ENCODE measurements around the gene LIPK.

Gene LIPK

GRCh38 chr10:88786032-88786770 is 80.2 kb downstream of the LIPK start:
- Histone ChIP-seq H3K4me3 (ENCODE audit: low read depth, low read length) (no peak overlapping the region), H3K4me1 (no peaks in the 10 kb centered on the region), H3K27ac (no peak overlapping the region), H3K4me2 (ENCODE audit: low read length) (no peak overlapping the region), H2AFZ (no peak overlapping the region), H3K9me3 (ENCODE audit: control insufficient read depth, low read length) (no peaks in the 10 kb centered on the region), H3K79me2 (no peaks in the 10 kb centered on the region), H3K36me3 (ENCODE audit: control insufficient read depth, insufficient read depth, low read length) (no peaks in the 10 kb centered on the region), H3K9ac (no peak overlapping the region), H3K27me3 (ENCODE audit: control insufficient read depth, insufficient read depth, low read length) (no peaks in the 10 kb centered on the region)
- TF ChIP-seq, protein P1, sequence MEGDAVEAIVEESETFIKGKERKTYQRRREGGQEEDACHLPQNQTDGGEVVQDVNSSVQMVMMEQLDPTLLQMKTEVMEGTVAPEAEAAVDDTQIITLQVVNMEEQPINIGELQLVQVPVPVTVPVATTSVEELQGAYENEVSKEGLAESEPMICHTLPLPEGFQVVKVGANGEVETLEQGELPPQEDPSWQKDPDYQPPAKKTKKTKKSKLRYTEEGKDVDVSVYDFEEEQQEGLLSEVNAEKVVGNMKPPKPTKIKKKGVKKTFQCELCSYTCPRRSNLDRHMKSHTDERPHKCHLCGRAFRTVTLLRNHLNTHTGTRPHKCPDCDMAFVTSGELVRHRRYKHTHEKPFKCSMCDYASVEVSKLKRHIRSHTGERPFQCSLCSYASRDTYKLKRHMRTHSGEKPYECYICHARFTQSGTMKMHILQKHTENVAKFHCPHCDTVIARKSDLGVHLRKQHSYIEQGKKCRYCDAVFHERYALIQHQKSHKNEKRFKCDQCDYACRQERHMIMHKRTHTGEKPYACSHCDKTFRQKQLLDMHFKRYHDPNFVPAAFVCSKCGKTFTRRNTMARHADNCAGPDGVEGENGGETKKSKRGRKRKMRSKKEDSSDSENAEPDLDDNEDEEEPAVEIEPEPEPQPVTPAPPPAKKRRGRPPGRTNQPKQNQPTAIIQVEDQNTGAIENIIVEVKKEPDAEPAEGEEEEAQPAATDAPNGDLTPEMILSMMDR (IDR thresholded peaks at IDR 0.05), result no peak

GRCh38 chr10:88787463-88787862 is 81.4 kb downstream of the LIPK start:
- H3K4me2 ChIP-seq (ENCODE audit: low read length), result no peak overlapping the region
- H3K9ac ChIP-seq, result no peak overlapping the region
- H3K36me3 ChIP-seq (ENCODE audit: control insufficient read depth, insufficient read depth, low read length), result no peaks in the 10 kb centered on the region
- no peak overlapping the region for H3K4me3 ChIP-seq (ENCODE audit: low read depth, low read length)
- H2AFZ ChIP-seq, result no peak overlapping the region
- TF ChIP-seq, protein P1 (IDR thresholded peaks at IDR 0.05), result no peak
- no peaks in the 10 kb centered on the region for H3K9me3 ChIP-seq (ENCODE audit: control insufficient read depth, low read length)
- H3K4me1 ChIP-seq, result no peaks in the 10 kb centered on the region
- H3K79me2 ChIP-seq, result no peaks in the 10 kb centered on the region
- H3K27me3 ChIP-seq (ENCODE audit: control insufficient read depth, insufficient read depth, low read length), result no peaks in the 10 kb centered on the region
- no peak overlapping the region for H3K27ac ChIP-seq

DNA sequence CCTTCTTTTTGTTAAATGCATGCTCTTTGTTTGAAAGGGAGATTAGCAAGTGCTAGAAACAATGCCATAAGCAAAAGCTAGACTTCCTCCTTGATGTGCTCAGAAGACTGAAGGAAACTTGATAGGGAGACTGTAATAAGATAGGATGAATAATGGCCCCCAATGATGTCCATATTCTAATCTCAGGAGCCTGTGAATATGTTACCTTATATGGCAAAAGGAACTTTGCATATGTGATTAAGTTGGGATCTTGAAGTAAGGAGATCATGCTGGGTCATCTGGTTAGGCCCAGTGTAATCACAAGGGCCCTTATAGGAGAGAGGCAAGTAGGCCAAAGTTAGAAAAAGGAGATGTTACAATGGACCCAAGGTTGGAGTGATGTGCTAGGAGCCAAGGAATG is 82.9 kb downstream of the LIPK start:
- Histone ChIP-seq H3K4me3 (ENCODE audit: low read depth, low read length) (no peak overlapping the region), H3K4me1 (no peaks in the 10 kb centered on the region), H3K9me3 (ENCODE audit: control insufficient read depth, low read length) (no peaks in the 10 kb centered on the region), H3K27me3 (ENCODE audit: control insufficient read depth, insufficient read depth, low read length) (no peaks in the 10 kb centered on the region), H3K36me3 (ENCODE audit: control insufficient read depth, insufficient read depth, low read length) (no peaks in the 10 kb centered on the region), H3K4me2 (ENCODE audit: low read length) (no peak overlapping the region), H2AFZ (no peak overlapping the region), H3K9ac (no peak overlapping the region), H3K27ac (no peak overlapping the region), H3K79me2 (no peaks in the 10 kb centered on the region)
- TF ChIP-seq, protein P1 (IDR thresholded peaks at IDR 0.05), result no peak

DNA sequence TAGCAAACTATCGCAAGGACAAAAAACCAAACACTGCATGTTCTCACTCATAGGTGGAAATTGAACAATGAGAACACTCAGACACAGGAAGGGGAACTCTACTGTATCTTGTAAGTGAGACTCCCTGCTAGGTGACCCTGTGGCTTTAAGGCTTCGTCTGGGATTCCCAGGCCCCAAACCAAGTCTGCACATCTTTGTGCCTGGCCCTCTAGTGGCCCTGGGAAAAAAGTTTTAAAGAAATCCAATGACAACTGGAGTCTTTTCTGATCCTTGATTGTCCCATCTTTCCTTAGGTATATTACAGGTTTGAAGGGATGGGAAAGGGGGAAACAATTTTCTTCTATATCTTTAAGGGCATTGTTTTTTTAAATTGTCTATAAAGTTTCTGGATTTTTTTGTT is 85.9 kb downstream of the LIPK start:
- Histone ChIP-seq H3K4me1 (no peaks in the 10 kb centered on the region), H3K4me2 (ENCODE audit: low read length) (no peak overlapping the region), H3K9ac (no peak overlapping the region), H3K79me2 (no peaks in the 10 kb centered on the region), H3K27me3 (ENCODE audit: control insufficient read depth, insufficient read depth, low read length) (no peaks in the 10 kb centered on the region), H3K36me3 (ENCODE audit: control insufficient read depth, insufficient read depth, low read length) (no peaks in the 10 kb centered on the region), H3K9me3 (ENCODE audit: control insufficient read depth, low read length) (no peaks in the 10 kb centered on the region), H2AFZ (no peak overlapping the region), H3K4me3 (ENCODE audit: low read depth, low read length) (no peak overlapping the region), H3K27ac (no peak overlapping the region)
- TF ChIP-seq, protein P1 (IDR thresholded peaks at IDR 0.05), result peak; percentile 23

GRCh38 chr10:88792661-88793060 is 86.6 kb downstream of the LIPK start:
- H3K4me3 ChIP-seq (ENCODE audit: low read depth, low read length), result no peak overlapping the region
- no peaks in the 10 kb centered on the region for H3K79me2 ChIP-seq
- no peak overlapping the region for H3K27ac ChIP-seq
- no peak overlapping the region for H3K4me2 ChIP-seq (ENCODE audit: low read length)
- no peak overlapping the region for H3K9ac ChIP-seq
- H3K9me3 ChIP-seq (ENCODE audit: control insufficient read depth, low read length), result no peaks in the 10 kb centered on the region
- no peak overlapping the region for H2AFZ ChIP-seq
- no peaks in the 10 kb centered on the region for H3K4me1 ChIP-seq
- TF ChIP-seq, protein P1 (IDR thresholded peaks at IDR 0.05), result no peak
- H3K27me3 ChIP-seq (ENCODE audit: control insufficient read depth, insufficient read depth, low read length), result no peaks in the 10 kb centered on the region
- H3K36me3 ChIP-seq (ENCODE audit: control insufficient read depth, insufficient read depth, low read length), result no peaks in the 10 kb centered on the region

All from parathyroid adenoma (tissue), 2 donors.